IPS-18c (cell line): Measurements from ENCODE around the gene CTBP1.

Source experiments
- H3K4me3 ChIP-seq: 2 replicates; pipeline ENCODE4 v1.7.0; 2013; ENCODE audit warnings: low read depth, mild to moderate bottlenecking, low read length, moderate library complexity; ENCODE audit not compliant: insufficient read depth
- H3K9me3 ChIP-seq: one replicate; pipeline ENCODE4 v1.6.1; 2013; ENCODE audit warnings: mild to moderate bottlenecking, low read length, moderate library complexity; ENCODE audit not compliant: control insufficient read depth, insufficient read depth

Gene CTBP1

GRCh38 chr4:1222036-1222789 is 26.7 kb downstream of the CTBP1 start:
- H3K4me3 ChIP-seq, result no peak overlapping the region

GRCh38 chr4:1221155-1221870 is 27.6 kb downstream of the CTBP1 start:
- Histone ChIP-seq H3K9me3 (no peaks in the 10 kb centered on the region), H3K4me3 (no peak overlapping the region)

More at GRCh38 chr4:1222036-1222789, 26.7 kb downstream of the CTBP1 start:
- H3K9me3 ChIP-seq, result no peaks in the 10 kb centered on the region

- no peaks in the 10 kb centered on the region for H3K9me3 ChIP-seq
- no peak overlapping the region for H3K4me3 ChIP-seq
These were observed 28.4 kb downstream of the CTBP1 start for GRCh38 chr4:1220566-1220965.

- no peaks in the 10 kb centered on the region for H3K9me3 ChIP-seq
- H3K4me3 ChIP-seq, result no peak overlapping the region
These were observed 29.4 kb downstream of the CTBP1 start for GRCh38 chr4:1219566-1219950.

- Histone ChIP-seq H3K4me3 (no peak overlapping the region), H3K9me3 (no peaks in the 10 kb centered on the region)
These were observed 30.0 kb downstream of the CTBP1 start for GRCh38 chr4:1218634-1219565.

GRCh38 chr4:1217366-1217765 is 31.6 kb downstream of the CTBP1 start:
- Histone ChIP-seq H3K4me3 (no peak overlapping the region), H3K9me3 (no peaks in the 10 kb centered on the region)

- Histone ChIP-seq H3K9me3 (no peaks in the 10 kb centered on the region), H3K4me3 (no peak overlapping the region)
These were observed 32.0 kb downstream of the CTBP1 start for GRCh38 chr4:1216869-1217294.

- H3K4me3 ChIP-seq, result no peak overlapping the region
- no peaks in the 10 kb centered on the region for H3K9me3 ChIP-seq
These were observed 32.8 kb downstream of the CTBP1 start for GRCh38 chr4:1216076-1216614.

- Histone ChIP-seq H3K4me3 (no peak overlapping the region), H3K9me3 (no peaks in the 10 kb centered on the region)
These were observed 33.5 kb downstream of the CTBP1 start for GRCh38 chr4:1215141-1216075.

GRCh38 chr4:1214101-1215095 is 34.5 kb downstream of the CTBP1 start:
- H3K4me3 ChIP-seq, result no peak overlapping the region
- no peaks in the 10 kb centered on the region for H3K9me3 ChIP-seq

- Histone ChIP-seq H3K9me3 (no peaks in the 10 kb centered on the region), H3K4me3 (no peak overlapping the region)
These were observed 35.5 kb downstream of the CTBP1 start for GRCh38 chr4:1213336-1213995.

GRCh38 chr4:1212546-1213335 is 36.2 kb downstream of the CTBP1 start:
- Histone ChIP-seq H3K4me3 (no peak overlapping the region), H3K9me3 (no peaks in the 10 kb centered on the region)

GRCh38 chr4:1211891-1212545 is 36.9 kb downstream of the CTBP1 start:
- H3K4me3 ChIP-seq, result no peak overlapping the region
- H3K9me3 ChIP-seq, result no peaks in the 10 kb centered on the region

- Histone ChIP-seq H3K4me3 (no peak overlapping the region), H3K9me3 (no peaks in the 10 kb centered on the region)
These were observed 37.6 kb downstream of the CTBP1 start for GRCh38 chr4:1211371-1211770.
